ENCODE measurements around the gene PRDM1.

DNA sequence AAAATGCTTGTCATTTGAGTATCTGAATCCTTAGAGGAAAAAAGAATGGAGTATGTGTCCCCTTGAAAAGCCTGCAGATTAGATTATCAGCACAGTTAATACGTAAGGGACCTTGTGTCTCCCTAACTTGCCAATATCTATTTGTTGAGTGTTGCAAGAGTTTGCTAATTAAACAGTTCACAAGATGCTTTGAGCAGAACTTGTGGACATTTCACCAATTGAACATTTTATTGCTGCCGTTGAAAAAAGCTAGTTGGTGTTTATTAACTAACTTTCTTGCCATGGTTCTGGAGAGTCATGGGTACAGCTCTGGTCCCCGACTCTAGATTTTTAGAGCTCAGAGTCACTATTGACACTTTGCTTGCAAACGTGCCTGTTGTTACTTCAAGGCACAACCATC, 30.6 kb upstream of the PRDM1 start:
- TF ChIP-seq, protein P1, sequence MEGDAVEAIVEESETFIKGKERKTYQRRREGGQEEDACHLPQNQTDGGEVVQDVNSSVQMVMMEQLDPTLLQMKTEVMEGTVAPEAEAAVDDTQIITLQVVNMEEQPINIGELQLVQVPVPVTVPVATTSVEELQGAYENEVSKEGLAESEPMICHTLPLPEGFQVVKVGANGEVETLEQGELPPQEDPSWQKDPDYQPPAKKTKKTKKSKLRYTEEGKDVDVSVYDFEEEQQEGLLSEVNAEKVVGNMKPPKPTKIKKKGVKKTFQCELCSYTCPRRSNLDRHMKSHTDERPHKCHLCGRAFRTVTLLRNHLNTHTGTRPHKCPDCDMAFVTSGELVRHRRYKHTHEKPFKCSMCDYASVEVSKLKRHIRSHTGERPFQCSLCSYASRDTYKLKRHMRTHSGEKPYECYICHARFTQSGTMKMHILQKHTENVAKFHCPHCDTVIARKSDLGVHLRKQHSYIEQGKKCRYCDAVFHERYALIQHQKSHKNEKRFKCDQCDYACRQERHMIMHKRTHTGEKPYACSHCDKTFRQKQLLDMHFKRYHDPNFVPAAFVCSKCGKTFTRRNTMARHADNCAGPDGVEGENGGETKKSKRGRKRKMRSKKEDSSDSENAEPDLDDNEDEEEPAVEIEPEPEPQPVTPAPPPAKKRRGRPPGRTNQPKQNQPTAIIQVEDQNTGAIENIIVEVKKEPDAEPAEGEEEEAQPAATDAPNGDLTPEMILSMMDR (IDR thresholded peaks at IDR 0.05) = no peak
- TF ChIP-seq EZH2 (IDR thresholded peaks at IDR 0.05; ENCODE audit: borderline replicate concordance, insufficient read depth, low read depth, low read length, poor library complexity, severe bottlenecking) = no peak
